Measurements from ENCODE around the gene AADACL3.

DNA sequence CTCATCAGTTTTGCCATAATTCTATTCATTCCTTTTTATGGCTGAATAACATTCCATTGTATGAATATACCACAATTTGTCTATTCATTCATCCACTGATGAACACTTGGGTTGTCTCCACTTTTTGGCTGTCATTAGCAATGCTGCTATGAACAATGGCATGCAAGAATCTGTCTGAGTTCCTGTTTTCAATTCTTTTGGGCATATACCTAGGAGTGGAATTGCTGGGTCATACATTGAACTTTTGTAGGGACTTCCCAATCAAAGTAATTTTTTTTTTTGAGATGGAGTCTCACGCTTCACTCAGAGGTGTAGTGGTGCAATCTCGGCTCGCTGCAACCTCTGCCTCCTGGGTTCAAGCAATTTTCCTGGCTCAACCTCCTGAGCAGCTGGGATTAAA is 37.1 kb upstream of the AADACL3 start:
- TF ChIP-seq, protein P1, sequence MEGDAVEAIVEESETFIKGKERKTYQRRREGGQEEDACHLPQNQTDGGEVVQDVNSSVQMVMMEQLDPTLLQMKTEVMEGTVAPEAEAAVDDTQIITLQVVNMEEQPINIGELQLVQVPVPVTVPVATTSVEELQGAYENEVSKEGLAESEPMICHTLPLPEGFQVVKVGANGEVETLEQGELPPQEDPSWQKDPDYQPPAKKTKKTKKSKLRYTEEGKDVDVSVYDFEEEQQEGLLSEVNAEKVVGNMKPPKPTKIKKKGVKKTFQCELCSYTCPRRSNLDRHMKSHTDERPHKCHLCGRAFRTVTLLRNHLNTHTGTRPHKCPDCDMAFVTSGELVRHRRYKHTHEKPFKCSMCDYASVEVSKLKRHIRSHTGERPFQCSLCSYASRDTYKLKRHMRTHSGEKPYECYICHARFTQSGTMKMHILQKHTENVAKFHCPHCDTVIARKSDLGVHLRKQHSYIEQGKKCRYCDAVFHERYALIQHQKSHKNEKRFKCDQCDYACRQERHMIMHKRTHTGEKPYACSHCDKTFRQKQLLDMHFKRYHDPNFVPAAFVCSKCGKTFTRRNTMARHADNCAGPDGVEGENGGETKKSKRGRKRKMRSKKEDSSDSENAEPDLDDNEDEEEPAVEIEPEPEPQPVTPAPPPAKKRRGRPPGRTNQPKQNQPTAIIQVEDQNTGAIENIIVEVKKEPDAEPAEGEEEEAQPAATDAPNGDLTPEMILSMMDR (IDR thresholded peaks at IDR 0.05), result no peak
- TF ChIP-seq POLR2A (IDR thresholded peaks at IDR 0.05), result no peak

All from testis (tissue), 2 donors.